ENCODE results near the gene ZNF736.

DNA sequence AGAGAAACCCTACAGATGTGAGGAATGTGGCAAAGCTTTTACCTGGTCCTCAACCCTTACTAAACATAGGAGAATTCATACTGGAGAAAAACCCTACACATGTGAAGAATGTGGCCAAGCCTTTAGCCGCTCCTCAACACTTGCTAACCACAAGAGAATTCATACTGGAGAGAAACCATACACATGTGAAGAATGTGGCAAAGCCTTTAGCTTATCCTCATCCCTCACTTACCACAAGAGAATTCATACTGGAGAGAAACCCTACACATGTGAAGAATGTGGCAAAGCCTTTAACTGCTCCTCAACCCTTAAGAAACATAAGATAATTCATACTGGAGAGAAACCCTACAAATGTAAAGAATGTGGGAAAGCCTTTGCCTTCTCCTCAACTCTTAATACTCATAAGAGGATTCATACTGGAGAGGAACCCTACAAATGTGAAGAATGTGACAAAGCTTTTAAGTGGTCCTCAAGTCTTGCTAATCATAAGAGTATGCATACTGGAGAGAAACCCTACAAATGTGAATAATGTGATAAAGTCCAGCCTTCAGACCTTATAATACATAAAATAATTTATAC lies 47.3 kb upstream of the ZNF736 start:
- TF ChIP-seq JUN (IDR thresholded peaks at IDR 0.05; ENCODE audit: low read depth, low read length) (no peak), ZNF274 (IDR thresholded peaks at IDR 0.05; ENCODE audit: borderline replicate concordance, extremely low read depth, low read length) (peak; percentile 94), BCL11A (IDR thresholded peaks at IDR 0.05; ENCODE audit: low read depth in 2 of 2, low read length in 2 of 2) (no peak), FOSL1 (IDR thresholded peaks at IDR 0.05; ENCODE audit: insufficient read depth, low read depth, low read length) (no peak), CBX8 (IDR thresholded peaks at IDR 0.05; ENCODE audit: borderline replicate concordance, low read depth, low read length) (no peak), SUZ12 (IDR thresholded peaks at IDR 0.05; ENCODE audit: low read length) (no peak), EZH2 (IDR thresholded peaks at IDR 0.05; ENCODE audit: low read depth, low read length, severe bottlenecking) (no peak), NRF1 (IDR thresholded peaks at IDR 0.05; ENCODE audit: low read depth, low read length) (no peak), HDAC2 (IDR thresholded peaks at IDR 0.05; ENCODE audit: borderline replicate concordance in 1 of 2, low read depth in 2 of 2, low read length in 2 of 2) (no peak), POLR2AphosphoS5 (IDR thresholded peaks at IDR 0.05; ENCODE audit: low read depth, low read length) (no peak), RAD21 (IDR thresholded peaks at IDR 0.05 in 1 of 2, conservative IDR thresholded peaks at IDR 0.05 in 1 of 2; ENCODE audit: low read depth in 2 of 2, low read length in 2 of 2) (no peak)
- TF ChIP-seq, protein P1, sequence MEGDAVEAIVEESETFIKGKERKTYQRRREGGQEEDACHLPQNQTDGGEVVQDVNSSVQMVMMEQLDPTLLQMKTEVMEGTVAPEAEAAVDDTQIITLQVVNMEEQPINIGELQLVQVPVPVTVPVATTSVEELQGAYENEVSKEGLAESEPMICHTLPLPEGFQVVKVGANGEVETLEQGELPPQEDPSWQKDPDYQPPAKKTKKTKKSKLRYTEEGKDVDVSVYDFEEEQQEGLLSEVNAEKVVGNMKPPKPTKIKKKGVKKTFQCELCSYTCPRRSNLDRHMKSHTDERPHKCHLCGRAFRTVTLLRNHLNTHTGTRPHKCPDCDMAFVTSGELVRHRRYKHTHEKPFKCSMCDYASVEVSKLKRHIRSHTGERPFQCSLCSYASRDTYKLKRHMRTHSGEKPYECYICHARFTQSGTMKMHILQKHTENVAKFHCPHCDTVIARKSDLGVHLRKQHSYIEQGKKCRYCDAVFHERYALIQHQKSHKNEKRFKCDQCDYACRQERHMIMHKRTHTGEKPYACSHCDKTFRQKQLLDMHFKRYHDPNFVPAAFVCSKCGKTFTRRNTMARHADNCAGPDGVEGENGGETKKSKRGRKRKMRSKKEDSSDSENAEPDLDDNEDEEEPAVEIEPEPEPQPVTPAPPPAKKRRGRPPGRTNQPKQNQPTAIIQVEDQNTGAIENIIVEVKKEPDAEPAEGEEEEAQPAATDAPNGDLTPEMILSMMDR (IDR thresholded peaks at IDR 0.05; ENCODE audit: control extremely low read depth in 1 of 3, insufficient read depth in 1 of 3, low read depth in 1 of 3, low read length in 3 of 3): no peak

Measured in H1 (cell line).